ENCODE measurements around the gene SSTR1. TPM values are rescaled to one million over a fixed set of nuclear protein-coding genes. Genes with fewer than 3 reads are reported as not detected.

Gene SSTR1, protein sequence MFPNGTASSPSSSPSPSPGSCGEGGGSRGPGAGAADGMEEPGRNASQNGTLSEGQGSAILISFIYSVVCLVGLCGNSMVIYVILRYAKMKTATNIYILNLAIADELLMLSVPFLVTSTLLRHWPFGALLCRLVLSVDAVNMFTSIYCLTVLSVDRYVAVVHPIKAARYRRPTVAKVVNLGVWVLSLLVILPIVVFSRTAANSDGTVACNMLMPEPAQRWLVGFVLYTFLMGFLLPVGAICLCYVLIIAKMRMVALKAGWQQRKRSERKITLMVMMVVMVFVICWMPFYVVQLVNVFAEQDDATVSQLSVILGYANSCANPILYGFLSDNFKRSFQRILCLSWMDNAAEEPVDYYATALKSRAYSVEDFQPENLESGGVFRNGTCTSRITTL
- total RNA-seq, result under 0.01 TPM in 1 of 2 replicates, not detected in the other

DNA sequence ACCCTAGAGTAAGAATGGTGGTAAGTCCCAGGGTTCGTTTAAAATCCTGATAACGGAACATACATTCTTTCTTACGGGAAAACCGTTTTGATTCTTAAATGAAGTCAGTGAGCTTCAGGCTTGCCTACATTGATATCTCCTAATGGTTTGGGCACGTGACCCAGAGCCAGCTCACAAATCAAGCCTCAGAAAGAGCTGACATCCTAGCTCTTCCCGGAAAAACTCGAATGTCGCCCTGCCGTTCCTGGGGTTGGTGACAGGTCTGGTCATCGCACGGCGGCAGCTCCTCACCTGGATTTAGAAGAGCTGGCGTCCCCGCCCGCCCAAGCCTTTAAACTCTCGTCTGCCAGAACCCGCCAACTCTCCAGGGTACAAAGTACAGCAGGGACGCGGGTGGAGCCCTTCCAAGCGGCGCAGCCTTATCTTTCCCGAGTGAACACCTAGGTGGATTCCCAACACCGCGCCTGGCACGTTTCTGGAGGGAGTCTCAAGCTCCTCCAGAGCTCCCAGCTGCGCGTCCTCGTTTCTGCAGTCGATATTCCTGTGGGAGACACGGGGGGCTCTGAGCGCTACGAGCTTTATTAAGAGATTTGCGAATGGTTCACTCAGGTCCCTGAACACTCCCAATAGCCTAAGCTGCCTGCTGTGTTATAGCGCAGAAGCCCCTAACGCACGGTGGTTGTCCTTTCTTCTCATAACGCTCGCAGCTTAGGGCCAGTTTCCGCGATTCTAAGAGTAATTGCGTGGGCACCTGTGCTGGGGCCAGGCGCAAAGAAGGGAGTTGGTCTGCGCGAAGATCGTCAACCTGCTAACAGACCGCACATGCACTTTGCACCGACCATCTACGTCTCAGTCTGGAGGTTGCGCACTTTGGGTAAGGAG, at the start of gene SSTR1:
TSS of gene SSTR1 (plus strand) at position 169 of the 882 bp plus-strand sequence. CDS start 1,486 bp downstream, outside the sequence.

GRCh38 chr14:38255673-38256532, 48.2 kb downstream of the SSTR1 start, which contains the start of gene CLEC14A:
CLEC14A (minus strand) TSS chr14:38256093; CDS start chr14:38256022, 71 bp downstream.

Other genes with a start within 250 kb of the SSTR1 start
- not detected in 2 replicates for gene CLEC14A, start 48.2 kb downstream of the SSTR1 start, total RNA-seq

Data from placental epithelial cell (primary cell).